Measurements from ENCODE around the gene C11orf98. TPM values are rescaled to one million over a fixed set of nuclear protein-coding genes. Genes with fewer than 3 reads are reported as not detected.
A peak's percentile ranks its signal among the peaks of the same experiment; 100 is the strongest.

The C11orf98 gene
- polyA plus RNA-seq = 100 to 1,000 TPM in 3 of 4 donors, 10 to 100 TPM in 1; 56.7 to 156 (median 135) TPM
- long read RNA-seq, donor 1, transcript C11orf98-201 (4 exons, 654 nt) = major isoform, 43 of 49 reads
- long read RNA-seq, donor 1, partial matches to known transcripts = 0 of 49 reads
- long read RNA-seq, donor 1, other reads (novel, unspliced or antisense) = 0 of 49 reads
- long read RNA-seq, donor 2, transcript C11orf98-201 (4 exons, 654 nt) = major isoform, 23 of 26 reads
- long read RNA-seq, donor 2, partial matches to known transcripts = 0 of 26 reads
- long read RNA-seq, donor 2, other reads (novel, unspliced or antisense) = 0 of 26 reads
- long read RNA-seq, donor 3, transcript C11orf98-201 (4 exons, 654 nt) = major isoform, 23 of 30 reads
- long read RNA-seq, donor 3, transcript C11orf98-203 (3 exons, 774 nt) = minor isoform, 5 of 30 reads
- long read RNA-seq, donor 3, partial matches to known transcripts = 0 of 30 reads
- long read RNA-seq, donor 3, other reads (novel, unspliced or antisense) = 0 of 30 reads
- long read RNA-seq, donor 4 = 0 reads
- long read RNA-seq, donor 5, transcript C11orf98-201 (4 exons, 654 nt) = major isoform, 15 of 16 reads
- long read RNA-seq, donor 5, partial matches to known transcripts = 0 of 16 reads
- long read RNA-seq, donor 5, other reads (novel, unspliced or antisense) = 0 of 16 reads
- long read RNA-seq, donor 6, transcript C11orf98-201 (4 exons, 654 nt) = major isoform, 21 of 24 reads
- long read RNA-seq, donor 6, partial matches to known transcripts = 0 of 24 reads
- long read RNA-seq, donor 6, other reads (novel, unspliced or antisense) = 0 of 24 reads
- long read RNA-seq, donor 7 = 0 reads
- long read RNA-seq, donor 8, transcript C11orf98-201 (4 exons, 654 nt) = major isoform, 7 of 8 reads
- long read RNA-seq, donor 8, partial matches to known transcripts = 0 of 8 reads
- long read RNA-seq, donor 8, other reads (novel, unspliced or antisense) = 0 of 8 reads
- long read RNA-seq, donor 9, transcript C11orf98-201 (4 exons, 654 nt) = major isoform, 10 of 12 reads
- long read RNA-seq, donor 9, partial matches to known transcripts = 0 of 12 reads
- long read RNA-seq, donor 9, other reads (novel, unspliced or antisense) = 0 of 12 reads
- long read RNA-seq, donor 10, transcript C11orf98-203 (3 exons, 774 nt) = minor isoform, 10 of 43 reads
- long read RNA-seq, donor 10, transcript C11orf98-201 (4 exons, 654 nt) = major isoform, 31 of 43 reads
- long read RNA-seq, donor 10, partial matches to known transcripts = 0 of 43 reads
- long read RNA-seq, donor 10, other reads (novel, unspliced or antisense) = 0 of 43 reads

- H3K9me3 ChIP-seq (ENCODE audit: control insufficient read depth in 2 of 2, insufficient read depth in 1 of 2, low read depth in 1 of 2, low read length in 1 of 2) = no peaks in the 10 kb centered on the region
- WGBS, 3 donors = 0 to 1% (median 0%) methylated on average over 42 to 47 of the region's 47 CpGs
- peak within 1 kb of the TSS; percentile 90 to 98 (median 95) for H3K27ac ChIP-seq (ENCODE audit: low read depth in 1 of 3, low read length in 2 of 3)
- H3K4me3 ChIP-seq (ENCODE audit: low read depth in 1 of 3, low read length in 3 of 3) = peak within 1 kb of the TSS; percentile 84 to 98 (median 97)
- H3K27me3 ChIP-seq (ENCODE audit: control insufficient read depth in 3 of 3, insufficient read depth in 3 of 3, low read length in 3 of 3) = no peaks in the 10 kb centered on the region
- H3K4me1 ChIP-seq (ENCODE audit: control insufficient read depth in 3 of 3, insufficient read depth in 2 of 3, low read depth in 1 of 3, low read length in 2 of 3) = peaks cover 10 to 12% (median 11%) of the 10 kb centered on the region in 3 donors
- DNase-seq (peak; percentile 95 to 97), FAIRE-seq (no peak)
- H3K36me3 ChIP-seq (ENCODE audit: control insufficient read depth in 3 of 3, insufficient read depth in 2 of 3, low read depth in 1 of 3, low read length in 3 of 3) = peaks cover 0 to 41% (median 3%) of the 10 kb centered on the region in 3 donors
Measured at GRCh38 chr11:62665075-62665598, at the start of gene C11orf98, which contains the start of gene CSKMT. TSS of gene C11orf98 (minus strand) at chr11:62665210. CDS start at chr11:62665169, 41 bp downstream. TSS of gene CSKMT (plus strand) at chr11:62665312. CDS start at chr11:62665880, 568 bp downstream.

GRCh38 chr11:62713343-62713742 lies 48.3 kb upstream of the C11orf98 start:
- H3K4me1 ChIP-seq (ENCODE audit: control insufficient read depth in 3 of 3, insufficient read depth in 2 of 3, low read depth in 1 of 3, low read length in 2 of 3) = peaks cover 9 to 57% (median 16%) of the 10 kb centered on the region in 3 donors
- H3K4me3 ChIP-seq (ENCODE audit: low read depth in 1 of 3, low read length in 3 of 3) = no peak overlapping the region
- peak overlapping the region; percentile 65 to 91 (median 81) for H3K27ac ChIP-seq (ENCODE audit: low read depth in 1 of 3, low read length in 2 of 3)

GRCh38 chr11:62712861-62713260 lies 47.9 kb upstream of the C11orf98 start:
- Histone ChIP-seq H3K36me3 (ENCODE audit: control insufficient read depth in 3 of 3, insufficient read depth in 2 of 3, low read depth in 1 of 3, low read length in 3 of 3) (peaks cover 23 to 55% (median 28%) of the 10 kb centered on the region in 3 donors), H3K27ac (ENCODE audit: low read depth in 1 of 3, low read length in 2 of 3) (peak overlapping the region; percentile 54 to 91 (median 81))

More at GRCh38 chr11:62713343-62713742, 48.3 kb upstream of the C11orf98 start:
- H3K27me3 ChIP-seq (ENCODE audit: control insufficient read depth in 3 of 3, insufficient read depth in 3 of 3, low read length in 3 of 3) = no peaks in the 10 kb centered on the region
- no peaks in the 10 kb centered on the region for H3K9me3 ChIP-seq (ENCODE audit: control insufficient read depth in 2 of 2, insufficient read depth in 1 of 2, low read depth in 1 of 2, low read length in 1 of 2)
- H3K36me3 ChIP-seq (ENCODE audit: control insufficient read depth in 3 of 3, insufficient read depth in 2 of 3, low read depth in 1 of 3, low read length in 3 of 3) = peaks cover 23 to 57% (median 29%) of the 10 kb centered on the region in 3 donors
- FAIRE-seq (no peak), DNase-seq (peak; percentile 90 to 94)
- WGBS, 3 donors = 19 to 61% (median 28%) methylated on average over 2 of the region's 2 CpGs

GRCh38 chr11:62712276-62712812 lies 47.3 kb upstream of the C11orf98 start:
- Histone ChIP-seq H3K4me1 (ENCODE audit: control insufficient read depth in 3 of 3, insufficient read depth in 2 of 3, low read depth in 1 of 3, low read length in 2 of 3) (peaks cover 10 to 63% (median 16%) of the 10 kb centered on the region in 3 donors), H3K4me3 (ENCODE audit: low read depth in 1 of 3, low read length in 3 of 3) (no peak overlapping the region), H3K9me3 (ENCODE audit: control insufficient read depth in 2 of 2, insufficient read depth in 1 of 2, low read depth in 1 of 2, low read length in 1 of 2) (no peaks in the 10 kb centered on the region), H3K27me3 (ENCODE audit: control insufficient read depth in 3 of 3, insufficient read depth in 3 of 3, low read length in 3 of 3) (no peaks in the 10 kb centered on the region), H3K36me3 (ENCODE audit: control insufficient read depth in 3 of 3, insufficient read depth in 2 of 3, low read depth in 1 of 3, low read length in 3 of 3) (peaks cover 20 to 55% (median 25%) of the 10 kb centered on the region in 3 donors), H3K27ac (ENCODE audit: low read depth in 1 of 3, low read length in 2 of 3) (peak overlapping the region; percentile 5 to 81 (median 54))
- no peak for DNase-seq
- no peak for FAIRE-seq
- 78% methylated on average over 6 of the region's 6 CpGs for WGBS, 3 donors

More at GRCh38 chr11:62712861-62713260, 47.9 kb upstream of the C11orf98 start:
- H3K27me3 ChIP-seq (ENCODE audit: control insufficient read depth in 3 of 3, insufficient read depth in 3 of 3, low read length in 3 of 3) = no peaks in the 10 kb centered on the region
- no peaks in the 10 kb centered on the region for H3K9me3 ChIP-seq (ENCODE audit: control insufficient read depth in 2 of 2, insufficient read depth in 1 of 2, low read depth in 1 of 2, low read length in 1 of 2)
- H3K4me3 ChIP-seq (ENCODE audit: low read depth in 1 of 3, low read length in 3 of 3) = no peak overlapping the region
- peak in 1 of 2 donors; percentile 41 for DNase-seq
- FAIRE-seq = no peak
- 17 to 33% (median 26%) methylated on average over 3 of the region's 3 CpGs for WGBS, 3 donors
- peaks cover 10 to 62% (median 16%) of the 10 kb centered on the region in 3 donors for H3K4me1 ChIP-seq (ENCODE audit: control insufficient read depth in 3 of 3, insufficient read depth in 2 of 3, low read depth in 1 of 3, low read length in 2 of 3)

- peak overlapping the region; percentile 48 to 50 (median 48) for H3K4me3 ChIP-seq (ENCODE audit: low read depth in 1 of 3, low read length in 3 of 3)
- WGBS, 3 donors = 50 to 58% (median 56%) methylated on average over 7 of the region's 7 CpGs
- FAIRE-seq (no peak), DNase-seq (peak in 1 of 2 donors; percentile 59)
- peak overlapping the region; percentile 78 to 98 (median 94) for H3K27ac ChIP-seq (ENCODE audit: low read depth in 1 of 3, low read length in 2 of 3)
- peaks cover 5 to 51% (median 7%) of the 10 kb centered on the region in 3 donors for H3K36me3 ChIP-seq (ENCODE audit: control insufficient read depth in 3 of 3, insufficient read depth in 2 of 3, low read depth in 1 of 3, low read length in 3 of 3)
- H3K27me3 ChIP-seq (ENCODE audit: control insufficient read depth in 3 of 3, insufficient read depth in 3 of 3, low read length in 3 of 3) = no peaks in the 10 kb centered on the region
- H3K4me1 ChIP-seq (ENCODE audit: control insufficient read depth in 3 of 3, insufficient read depth in 2 of 3, low read depth in 1 of 3, low read length in 2 of 3) = peaks cover 10 to 66% (median 14%) of the 10 kb centered on the region in 3 donors
- H3K9me3 ChIP-seq (ENCODE audit: control insufficient read depth in 2 of 2, insufficient read depth in 1 of 2, low read depth in 1 of 2, low read length in 1 of 2) = no peaks in the 10 kb centered on the region
Measured at GRCh38 chr11:62710001-62710345, 45.0 kb upstream of the C11orf98 start.

GRCh38 chr11:62709247-62710000 lies 44.4 kb upstream of the C11orf98 start:
- H3K4me1 ChIP-seq (ENCODE audit: control insufficient read depth in 3 of 3, insufficient read depth in 2 of 3, low read depth in 1 of 3, low read length in 2 of 3) = peaks cover 10 to 66% (median 14%) of the 10 kb centered on the region in 3 donors
- H3K27me3 ChIP-seq (ENCODE audit: control insufficient read depth in 3 of 3, insufficient read depth in 3 of 3, low read length in 3 of 3) = no peaks in the 10 kb centered on the region
- peak overlapping the region; percentile 78 to 98 (median 94) for H3K27ac ChIP-seq (ENCODE audit: low read depth in 1 of 3, low read length in 2 of 3)
- FAIRE-seq = no peak
- peaks cover 5 to 47% (median 5%) of the 10 kb centered on the region in 3 donors for H3K36me3 ChIP-seq (ENCODE audit: control insufficient read depth in 3 of 3, insufficient read depth in 2 of 3, low read depth in 1 of 3, low read length in 3 of 3)
- peak overlapping the region; percentile 48 to 50 (median 48) for H3K4me3 ChIP-seq (ENCODE audit: low read depth in 1 of 3, low read length in 3 of 3)
- 1 to 2% (median 1%) methylated on average over 47 of the region's 47 CpGs for WGBS, 3 donors
- no peaks in the 10 kb centered on the region for H3K9me3 ChIP-seq (ENCODE audit: control insufficient read depth in 2 of 2, insufficient read depth in 1 of 2, low read depth in 1 of 2, low read length in 1 of 2)
- DNase-seq = peak; percentile 98

- Histone ChIP-seq H3K27ac (ENCODE audit: low read depth in 1 of 3, low read length in 2 of 3) (peak overlapping the region; percentile 78 to 98 (median 78)), H3K9me3 (ENCODE audit: control insufficient read depth in 2 of 2, insufficient read depth in 1 of 2, low read depth in 1 of 2, low read length in 1 of 2) (no peaks in the 10 kb centered on the region), H3K36me3 (ENCODE audit: control insufficient read depth in 3 of 3, insufficient read depth in 2 of 3, low read depth in 1 of 3, low read length in 3 of 3) (peaks cover 0 to 42% (median 0%) of the 10 kb centered on the region in 3 donors), H3K27me3 (ENCODE audit: control insufficient read depth in 3 of 3, insufficient read depth in 3 of 3, low read length in 3 of 3) (no peaks in the 10 kb centered on the region), H3K4me1 (ENCODE audit: control insufficient read depth in 3 of 3, insufficient read depth in 2 of 3, low read depth in 1 of 3, low read length in 2 of 3) (peaks cover 10 to 61% (median 10%) of the 10 kb centered on the region in 3 donors), H3K4me3 (ENCODE audit: low read depth in 1 of 3, low read length in 3 of 3) (peak overlapping the region; percentile 41 to 48 (median 44))
- 0 to 2% (median 0%) methylated on average over 7 of the region's 7 CpGs for WGBS, 3 donors
- FAIRE-seq = no peak
- DNase-seq = peak in 1 of 2 donors; percentile 53
Measured at GRCh38 chr11:62708793-62709192, 43.8 kb upstream of the C11orf98 start.

Data from small intestine (tissue), 16 donors.